AG04449 (cell line): ENCODE data around the gene LOC101059915.
"Not testable (repeated sequence)": the region's sequence is repeated elsewhere in the genome, so short reads cannot be mapped to it uniquely, and the experiment has no call there.

Experiments used
- CTCF ChIA-PET: fragments of 350-600 bp; formaldehyde crosslinking; extraction: SDS; loops from one replicate; lab custom pipeline; 2021; ENCODE audit warnings: antibody characterized with exemption; lab: Yijun Ruan, JAX
- POLR2A ChIA-PET: fragments of 400-600, 350-600 bp; formaldehyde crosslinking; extraction: SDS; loops from one replicate; lab custom pipeline; 2020; ENCODE audit warnings: antibody characterized with exemption, inconsistent platforms; lab: Yijun Ruan, JAX
- DNase-seq: peaks from one replicate; pipeline ENCODE4 v3.0.0-alpha.2; 2010; ENCODE audit warnings: low read depth, low spot score
- H3K4me3 ChIP-seq: 2 replicates; pipeline ENCODE4 v1.5.1; 2011; ENCODE audit warnings: low read depth, mild to moderate bottlenecking, control low read depth, low read length
- TF ChIP-seq, protein P1 (sequence below): IDR thresholded peaks from one replicate; pipeline ENCODE4 v1.5.1; 2011; ENCODE audit warnings: mild to moderate bottlenecking, moderate library complexity, low read length, control low read depth, inconsistent platforms; ENCODE audit not compliant: insufficient read depth; ENCODE audit errors: missing control alignments

The LOC101059915 gene

GRCh38 chrX:71653344-71653743 lies 14.0 kb upstream of the LOC101059915 start:
- DNase-seq: no peak
- TF ChIP-seq, protein P1, sequence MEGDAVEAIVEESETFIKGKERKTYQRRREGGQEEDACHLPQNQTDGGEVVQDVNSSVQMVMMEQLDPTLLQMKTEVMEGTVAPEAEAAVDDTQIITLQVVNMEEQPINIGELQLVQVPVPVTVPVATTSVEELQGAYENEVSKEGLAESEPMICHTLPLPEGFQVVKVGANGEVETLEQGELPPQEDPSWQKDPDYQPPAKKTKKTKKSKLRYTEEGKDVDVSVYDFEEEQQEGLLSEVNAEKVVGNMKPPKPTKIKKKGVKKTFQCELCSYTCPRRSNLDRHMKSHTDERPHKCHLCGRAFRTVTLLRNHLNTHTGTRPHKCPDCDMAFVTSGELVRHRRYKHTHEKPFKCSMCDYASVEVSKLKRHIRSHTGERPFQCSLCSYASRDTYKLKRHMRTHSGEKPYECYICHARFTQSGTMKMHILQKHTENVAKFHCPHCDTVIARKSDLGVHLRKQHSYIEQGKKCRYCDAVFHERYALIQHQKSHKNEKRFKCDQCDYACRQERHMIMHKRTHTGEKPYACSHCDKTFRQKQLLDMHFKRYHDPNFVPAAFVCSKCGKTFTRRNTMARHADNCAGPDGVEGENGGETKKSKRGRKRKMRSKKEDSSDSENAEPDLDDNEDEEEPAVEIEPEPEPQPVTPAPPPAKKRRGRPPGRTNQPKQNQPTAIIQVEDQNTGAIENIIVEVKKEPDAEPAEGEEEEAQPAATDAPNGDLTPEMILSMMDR: no peak
- H3K4me3 ChIP-seq: no peak overlapping the region
- CTCF ChIA-PET: no interaction called here
- POLR2A ChIA-PET: no interaction called here

- no peak for DNase-seq
- ChIA-PET CTCF (interaction anchor here (0.8 to 1.7 kb wide), 2 partner anchors 11 to 42 kb away, joined by 3 read pairs; no protein-coding TSS in a partner anchor), POLR2A (no interaction called here)
- TF ChIP-seq, protein P1: no peak
- H3K4me3 ChIP-seq: no peak overlapping the region
Measured at GRCh38 chrX:71657267-71657666, 10.1 kb upstream of the LOC101059915 start.

DNA sequence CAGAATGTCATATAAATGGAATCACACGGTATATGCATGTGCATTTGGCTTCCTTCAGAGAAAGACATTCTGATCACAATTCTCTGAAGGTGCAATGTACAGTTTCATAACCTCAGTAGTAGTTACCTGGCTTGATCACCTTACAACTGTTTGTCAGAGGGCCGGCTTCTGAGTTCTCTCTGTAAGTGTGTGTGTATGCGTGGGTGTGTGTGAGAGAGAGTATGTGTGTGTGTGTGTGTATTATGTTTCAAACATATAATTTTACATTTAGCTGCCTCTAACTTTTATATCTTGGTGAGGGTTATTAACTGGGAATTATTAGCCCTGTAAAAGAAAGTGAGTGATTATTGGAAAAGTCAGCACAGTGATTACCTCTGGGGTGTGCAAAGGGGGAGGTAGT lies 8.0 kb upstream of the LOC101059915 start:
- POLR2A ChIA-PET: no interaction called here
- no peak overlapping the region for H3K4me3 ChIP-seq
- TF ChIP-seq, protein P1: no peak
- no peak for DNase-seq
- CTCF ChIA-PET: no interaction called here

DNA sequence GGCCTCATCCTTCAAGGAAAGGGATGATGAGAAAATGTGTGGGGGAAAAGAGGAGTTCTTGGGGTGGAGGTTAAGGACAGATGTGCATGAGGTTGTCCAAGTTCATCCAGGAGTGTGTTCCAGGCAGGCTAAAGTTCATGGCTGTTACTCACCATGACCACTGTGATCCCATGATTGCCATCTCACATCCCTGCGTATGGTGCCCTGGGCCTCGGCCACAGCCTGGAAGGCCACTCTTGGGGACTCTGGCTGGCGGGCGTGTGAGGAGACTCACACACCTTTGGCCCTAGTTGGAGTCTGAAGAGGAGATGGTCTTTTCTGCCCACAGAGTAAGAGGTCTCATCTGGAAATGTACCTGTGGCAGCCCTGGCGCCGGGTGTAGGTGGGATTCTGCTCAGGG lies 7.4 kb upstream of the LOC101059915 start:
- H3K4me3 ChIP-seq: no peak overlapping the region
- ChIA-PET CTCF (no interaction called here), POLR2A (no interaction called here)
- no peak for DNase-seq
- TF ChIP-seq, protein P1: no peak

- H3K4me3 ChIP-seq: no peak overlapping the region
- TF ChIP-seq, protein P1: no peak
- DNase-seq: no peak
- ChIA-PET POLR2A (no interaction called here), CTCF (no interaction called here)
Measured at GRCh38 chrX:71660562-71661416, 6.6 kb upstream of the LOC101059915 start.

DNA sequence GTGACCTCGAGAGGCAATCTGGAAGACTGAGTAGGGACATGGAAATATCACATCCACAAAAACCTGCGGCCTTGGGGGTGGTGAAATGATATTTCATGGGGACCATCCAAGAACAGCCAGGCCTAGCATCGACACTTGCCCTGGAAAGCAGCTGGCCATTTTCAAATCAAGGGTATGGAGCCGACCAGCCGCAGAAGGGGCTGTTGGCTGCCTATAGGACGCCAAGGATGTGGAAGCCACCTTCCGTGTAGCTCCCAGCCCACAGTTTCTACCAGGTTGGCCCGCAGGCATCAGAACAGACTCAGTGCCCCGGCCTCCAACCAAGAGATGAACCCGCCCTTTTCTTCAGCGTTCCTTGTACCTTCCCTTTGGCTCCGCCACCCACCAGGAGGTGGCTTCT lies 5.4 kb upstream of the LOC101059915 start:
- DNase-seq: no peak
- TF ChIP-seq, protein P1: no peak
- POLR2A ChIA-PET: no interaction called here
- CTCF ChIA-PET: no interaction called here
- no peak overlapping the region for H3K4me3 ChIP-seq

GRCh38 chrX:71662654-71663053 lies 4.7 kb upstream of the LOC101059915 start:
- DNase-seq, CTCF ChIA-PET, POLR2A ChIA-PET, H3K4me3 ChIP-seq: not testable (repeated sequence)

- H3K4me3 ChIP-seq, POLR2A ChIA-PET, CTCF ChIA-PET, DNase-seq: not testable (repeated sequence)
Measured at GRCh38 chrX:71663238-71663637, 4.1 kb upstream of the LOC101059915 start.
